Measurements from ENCODE around the gene SORCS2.

SORCS2 gene

GRCh38 chr4:7788193-7788592 is 595.9 kb downstream of the SORCS2 start:
- Histone ChIP-seq H3K36me3 (ENCODE audit: control insufficient read depth, low read length) (no peaks in the 10 kb centered on the region), H3K27ac (ENCODE audit: low read depth, low read length) (no peak overlapping the region)

GRCh38 chr4:7788694-7789425 is 596.5 kb downstream of the SORCS2 start:
- Histone ChIP-seq H4K20me1 (ENCODE audit: control insufficient read depth, insufficient read depth, low read depth, low read length) (no peaks in the 10 kb centered on the region), H3K27me3 (ENCODE audit: control insufficient read depth, low read length) (no peaks in the 10 kb centered on the region), H3K9me3 (ENCODE audit: control insufficient read depth, insufficient read depth, low read length) (no peaks in the 10 kb centered on the region), H3K27ac (ENCODE audit: low read depth, low read length) (no peak overlapping the region), H3K9me2 (replicated peaks; ENCODE audit: control insufficient read depth, low read length) (no peaks in the 10 kb centered on the region), H3K4me3 (ENCODE audit: low read length) (no peak overlapping the region), H3K4me1 (ENCODE audit: control insufficient read depth, low read length) (peaks cover 39% of the 10 kb centered on the region), H3K79me2 (ENCODE audit: control insufficient read depth, low read length) (no peaks in the 10 kb centered on the region), H3F3A (ENCODE audit: control insufficient read depth, insufficient read depth) (peaks cover 17% of the 10 kb centered on the region), H3K36me3 (ENCODE audit: control insufficient read depth, low read length) (no peaks in the 10 kb centered on the region), H3K4me2 (ENCODE audit: low read length) (no peak overlapping the region)
- TF ChIP-seq CTCF (IDR thresholded peaks at IDR 0.05; ENCODE audit: low read depth, low read length, poor library complexity, severe bottlenecking) (no peak), EZH2phosphoT487 (IDR thresholded peaks at IDR 0.05; ENCODE audit: borderline replicate concordance, low read length) (no peak)

More at GRCh38 chr4:7788193-7788592, 595.9 kb downstream of the SORCS2 start:
- Histone ChIP-seq H3K9me2 (replicated peaks; ENCODE audit: control insufficient read depth, low read length) (no peaks in the 10 kb centered on the region), H3K4me2 (ENCODE audit: low read length) (no peak overlapping the region), H3K4me3 (ENCODE audit: low read length) (no peak overlapping the region), H3K79me2 (ENCODE audit: control insufficient read depth, low read length) (no peaks in the 10 kb centered on the region), H4K20me1 (ENCODE audit: control insufficient read depth, insufficient read depth, low read depth, low read length) (no peaks in the 10 kb centered on the region), H3K4me1 (ENCODE audit: control insufficient read depth, low read length) (peaks cover 39% of the 10 kb centered on the region), H3K27me3 (ENCODE audit: control insufficient read depth, low read length) (no peaks in the 10 kb centered on the region), H3F3A (ENCODE audit: control insufficient read depth, insufficient read depth) (peaks cover 14% of the 10 kb centered on the region), H3K9me3 (ENCODE audit: control insufficient read depth, insufficient read depth, low read length) (no peaks in the 10 kb centered on the region)
- no peak for TF ChIP-seq CTCF (IDR thresholded peaks at IDR 0.05; ENCODE audit: low read depth, low read length, poor library complexity, severe bottlenecking)
- no peak for TF ChIP-seq EZH2phosphoT487 (IDR thresholded peaks at IDR 0.05; ENCODE audit: borderline replicate concordance, low read length)

- no peaks in the 10 kb centered on the region for H3K36me3 ChIP-seq (ENCODE audit: control insufficient read depth, low read length)
- H3K27me3 ChIP-seq (ENCODE audit: control insufficient read depth, low read length), result no peaks in the 10 kb centered on the region
- H3K9me3 ChIP-seq (ENCODE audit: control insufficient read depth, insufficient read depth, low read length), result no peaks in the 10 kb centered on the region
- no peak overlapping the region for H3K4me2 ChIP-seq (ENCODE audit: low read length)
- H3K4me1 ChIP-seq (ENCODE audit: control insufficient read depth, low read length), result peaks cover 50% of the 10 kb centered on the region
- peaks cover 21% of the 10 kb centered on the region for H3F3A ChIP-seq (ENCODE audit: control insufficient read depth, insufficient read depth)
- no peaks in the 10 kb centered on the region for H4K20me1 ChIP-seq (ENCODE audit: control insufficient read depth, insufficient read depth, low read depth, low read length)
- H3K4me3 ChIP-seq (ENCODE audit: low read length), result no peak overlapping the region
- no peaks in the 10 kb centered on the region for H3K79me2 ChIP-seq (ENCODE audit: control insufficient read depth, low read length)
- TF ChIP-seq EZH2phosphoT487 (IDR thresholded peaks at IDR 0.05; ENCODE audit: borderline replicate concordance, low read length), result no peak
- TF ChIP-seq CTCF (IDR thresholded peaks at IDR 0.05; ENCODE audit: low read depth, low read length, poor library complexity, severe bottlenecking), result no peak
- no peaks in the 10 kb centered on the region for H3K9me2 ChIP-seq (replicated peaks; ENCODE audit: control insufficient read depth, low read length)
- H3K27ac ChIP-seq (ENCODE audit: low read depth, low read length), result no peak overlapping the region
These were observed 597.7 kb downstream of the SORCS2 start for GRCh38 chr4:7790023-7790422.

Data from DOHH2 (cell line).